CD14-positive monocyte (primary cell): ENCODE measurements around the gene KRTAP3-1. TPM values are rescaled to one million over a fixed set of nuclear protein-coding genes. Genes with fewer than 3 reads are reported as not detected.

Source experiments
- DNase-seq, 3 donors: peaks; one replicate each; pipeline ENCODE4 v3.0.0-alpha.2; 2011 to 2022
- H2AFZ ChIP-seq: 2 replicates; pipeline ENCODE4 v1.6.0; 2012; ENCODE audit warnings: mild to moderate bottlenecking, low read depth, low read length, inconsistent platforms; ENCODE audit not compliant: insufficient read depth, poor library complexity, severe bottlenecking
- H3K27ac ChIP-seq, 2 donors: 1 replicate in 1 of 2; 2 replicates in 1 of 2; pipeline ENCODE4 v1.5.1; 2012 to 2013; ENCODE audit warnings: low read length in 2 of 2, control low read depth in 1 of 2, inconsistent platforms in 1 of 2, low read depth in 1 of 2, mild to moderate bottlenecking in 1 of 2
- H3K27me3 ChIP-seq, 2 donors: one replicate each; pipeline versions ENCODE4 v1.6.0 to v1.6.1; 2011 to 2013; ENCODE audit warnings: low read length in 2 of 2; ENCODE audit not compliant: control insufficient read depth in 2 of 2, insufficient read depth in 2 of 2
- H3K36me3 ChIP-seq, 2 donors: replicated peaks in 1 of 2; 1 replicate in 1 of 2; 2 replicates in 1 of 2; pipeline versions ENCODE4 v1.5.1 to v1.6.1; 2012 to 2013; ENCODE audit warnings: low read length in 2 of 2, control low read depth in 1 of 2, inconsistent platforms in 1 of 2, mild to moderate bottlenecking in 1 of 2; ENCODE audit not compliant: insufficient read depth in 2 of 2, control insufficient read depth in 1 of 2
- H3K4me1 ChIP-seq, 2 donors: 1 replicate in 1 of 2; 2 replicates in 1 of 2; pipeline versions ENCODE4 v1.5.1 to v1.6.1; 2012 to 2013; ENCODE audit warnings: low read length in 2 of 2, control low read depth in 1 of 2, inconsistent platforms in 1 of 2, mild to moderate bottlenecking in 1 of 2, moderate library complexity in 1 of 2; ENCODE audit not compliant: insufficient read depth in 2 of 2, control insufficient read depth in 1 of 2
- H3K4me2 ChIP-seq: replicated peaks from 2 replicates; pipeline ENCODE3; 2012; ENCODE audit warnings: low read length, moderate library complexity, mild to moderate bottlenecking; ENCODE audit not compliant: poor library complexity, severe bottlenecking; ENCODE audit errors: extremely low read depth
- H3K4me3 ChIP-seq, 3 experiments: fragments of 200-600 bp in 1 of 3; sonication (generic) in 1 of 3; replicated peaks in 1 of 3; 1 replicate in 2 of 3; 2 replicates in 1 of 3; pipeline ENCODE4 v1.5.1; 2011 to 2013; ENCODE audit warnings: low read length in 3 of 3, mild to moderate bottlenecking in 3 of 3, control low read depth in 2 of 3, low read depth in 2 of 3, inconsistent platforms in 1 of 3, moderate library complexity in 1 of 3
- H3K79me2 ChIP-seq: 2 replicates; pipeline ENCODE4 v1.6.0; 2012; ENCODE audit warnings: mild to moderate bottlenecking, control low read depth, inconsistent platforms, low read length, moderate library complexity; ENCODE audit not compliant: insufficient read depth
- H3K9ac ChIP-seq: 2 replicates; pipeline ENCODE4 v1.6.0; 2017; ENCODE audit warnings: low read length, mild to moderate bottlenecking; ENCODE audit not compliant: insufficient read depth, poor library complexity, severe bottlenecking
- H3K9me3 ChIP-seq, 2 donors: replicated peaks in 1 of 2; 1 replicate in 1 of 2; 2 replicates in 1 of 2; pipeline versions ENCODE4 v1.5.1 to v1.6.1; 2012 to 2013; ENCODE audit warnings: low read length in 2 of 2, control low read depth in 1 of 2; ENCODE audit not compliant: control insufficient read depth in 1 of 2, insufficient read depth in 1 of 2
- H4K20me1 ChIP-seq: 2 replicates; pipeline ENCODE4 v1.6.0; 2012; ENCODE audit warnings: mild to moderate bottlenecking, low read length, control low read depth, moderate library complexity; ENCODE audit not compliant: insufficient read depth
- H3K27ac Mint-ChIP-seq, 7 donors: one replicate each; pipeline ENCODE4 v1.8.0; 2020; ENCODE audit warnings: mild to moderate bottlenecking in 7 of 7, mixed read lengths in 7 of 7, moderate library complexity in 6 of 7, inconsistent platforms in 2 of 7
- H3K27me3 Mint-ChIP-seq, 3 donors: one replicate each; pipeline ENCODE4 v1.8.0; 2021 to 2022; ENCODE audit warnings: low read depth in 3 of 3, mild to moderate bottlenecking in 3 of 3, mixed read lengths in 3 of 3, moderate library complexity in 3 of 3, inconsistent platforms in 1 of 3
- H3K36me3 Mint-ChIP-seq, 2 donors: one replicate each; pipeline ENCODE4 v1.8.0; 2020; ENCODE audit warnings: mixed read lengths in 2 of 2, inconsistent platforms in 1 of 2, mild to moderate bottlenecking in 1 of 2
- H3K4me1 Mint-ChIP-seq: one replicate; pipeline ENCODE4 v1.8.0; 2020; ENCODE audit warnings: mild to moderate bottlenecking, mixed read lengths
- H3K4me3 Mint-ChIP-seq, 2 donors: one replicate each; pipeline ENCODE4 v1.8.0; 2020; ENCODE audit warnings: mild to moderate bottlenecking in 2 of 2, mixed read lengths in 2 of 2, moderate library complexity in 1 of 2
- H3K9me3 Mint-ChIP-seq, 7 donors: one replicate each; pipeline ENCODE4 v1.8.0; 2020 to 2022; ENCODE audit warnings: mixed read lengths in 7 of 7, mild to moderate bottlenecking in 6 of 7, moderate library complexity in 6 of 7, inconsistent platforms in 2 of 7
- WGBS: methylation state at CpG from one replicate; pipeline ENCODE4 v1.1.5; 2013; ENCODE audit warnings: missing lambda C conversion rate; ENCODE audit not compliant: insufficient coverage; 5-methylcytosine and 5-hydroxymethylcytosine counted together
- intact Hi-C, 2 donors: fragments of 100-400 bp; cut with micrococcal nuclease; formaldehyde crosslinking; loops; one replicate each; pipeline versions ENCODE4 v1.15.0 to v1.15.1; 2023
- polyA plus RNA-seq, 3 donors: library from polyadenylated mRNA; depleted of rRNA in 1 of 3; unstranded in 2 of 3; stranded (reverse) in 1 of 3; fragments of 300-500 nt in 2 of 3; fragments of >200 nt in 1 of 3; fragmentation: Illumina TruSeq in 2 of 3; gene quantifications; 1 replicate in 2 of 3; 2 replicates in 1 of 3; pipeline ENCODE4 v1.2.3, GENCODE V29; 2012 to 2021
- TF ChIP-seq, protein P1 (sequence below): fragments of 200-600 bp; IDR thresholded peaks from one replicate; pipeline ENCODE4 v1.8.0; 2022; ENCODE audit warnings: antibody characterized with exemption, mild to moderate bottlenecking

KRTAP3-1 gene
- polyA plus RNA-seq, 3 donors: not detected

DNA sequence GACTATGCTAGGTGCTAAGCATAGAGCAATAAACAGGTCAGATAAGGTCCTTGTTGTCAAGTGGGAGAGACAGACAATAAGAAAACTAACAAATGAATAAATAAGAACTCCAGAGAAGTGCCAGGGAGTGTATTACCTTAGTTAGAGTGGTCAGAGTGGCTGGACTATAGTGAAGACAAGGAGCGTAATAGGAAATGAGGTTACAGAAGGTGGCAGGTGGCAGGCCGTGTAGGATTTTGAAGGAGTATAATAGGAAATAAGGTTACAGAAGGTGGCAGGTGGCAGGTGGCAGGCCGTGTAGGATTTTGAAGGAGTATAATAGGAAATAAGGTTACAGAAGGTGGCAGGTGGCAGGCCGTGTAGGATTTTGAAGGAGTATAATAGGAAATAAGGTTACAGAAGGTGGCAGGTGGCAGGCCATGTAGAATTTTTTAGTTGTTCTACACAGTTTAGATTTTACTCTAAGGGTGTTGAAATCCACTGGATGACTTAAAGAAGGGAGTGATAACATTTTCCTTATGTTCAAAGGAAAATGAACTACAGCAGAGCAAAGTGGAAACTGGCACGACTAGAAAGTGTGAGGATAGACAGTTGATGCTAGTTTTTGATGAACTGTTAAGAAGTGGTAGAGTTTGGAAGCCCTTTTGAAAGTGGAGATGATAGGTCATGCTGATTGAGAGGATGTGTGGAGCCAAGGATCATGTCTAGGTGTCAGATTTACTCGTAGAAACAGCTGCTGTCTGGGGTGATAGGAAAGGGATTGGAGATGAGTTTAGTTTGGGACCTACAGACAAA lies 3.6 kb upstream of the KRTAP3-1 start:
- Mint-ChIP-seq H3K27ac (no peak overlapping the region), H3K4me1 (no peaks in the 10 kb centered on the region), H3K4me3 (no peak overlapping the region), H3K27me3 (peaks cover 0 to 3% (median 3%) of the 10 kb centered on the region in 3 donors), H3K9me3 (peaks cover 0 to 2% (median 0%) of the 10 kb centered on the region in 7 donors), H3K36me3 (no peaks in the 10 kb centered on the region)
- Histone ChIP-seq H3K27me3 (no peaks in the 10 kb centered on the region), H3K9me3 (no peaks in the 10 kb centered on the region), H3K4me1 (no peaks in the 10 kb centered on the region), H4K20me1 (no peaks in the 10 kb centered on the region), H3K27ac (no peak overlapping the region), H2AFZ (no peak overlapping the region), H3K4me2 (no peak overlapping the region), H3K79me2 (no peaks in the 10 kb centered on the region), H3K36me3 (no peaks in the 10 kb centered on the region), H3K4me3 (no peak overlapping the region), H3K9ac (no peak overlapping the region)
- no peak for DNase-seq
- WGBS: 83% methylated on average over 6 of the region's 6 CpGs
- TF ChIP-seq, protein P1, sequence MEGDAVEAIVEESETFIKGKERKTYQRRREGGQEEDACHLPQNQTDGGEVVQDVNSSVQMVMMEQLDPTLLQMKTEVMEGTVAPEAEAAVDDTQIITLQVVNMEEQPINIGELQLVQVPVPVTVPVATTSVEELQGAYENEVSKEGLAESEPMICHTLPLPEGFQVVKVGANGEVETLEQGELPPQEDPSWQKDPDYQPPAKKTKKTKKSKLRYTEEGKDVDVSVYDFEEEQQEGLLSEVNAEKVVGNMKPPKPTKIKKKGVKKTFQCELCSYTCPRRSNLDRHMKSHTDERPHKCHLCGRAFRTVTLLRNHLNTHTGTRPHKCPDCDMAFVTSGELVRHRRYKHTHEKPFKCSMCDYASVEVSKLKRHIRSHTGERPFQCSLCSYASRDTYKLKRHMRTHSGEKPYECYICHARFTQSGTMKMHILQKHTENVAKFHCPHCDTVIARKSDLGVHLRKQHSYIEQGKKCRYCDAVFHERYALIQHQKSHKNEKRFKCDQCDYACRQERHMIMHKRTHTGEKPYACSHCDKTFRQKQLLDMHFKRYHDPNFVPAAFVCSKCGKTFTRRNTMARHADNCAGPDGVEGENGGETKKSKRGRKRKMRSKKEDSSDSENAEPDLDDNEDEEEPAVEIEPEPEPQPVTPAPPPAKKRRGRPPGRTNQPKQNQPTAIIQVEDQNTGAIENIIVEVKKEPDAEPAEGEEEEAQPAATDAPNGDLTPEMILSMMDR: no peak
- intact Hi-C loops: no loop called here

DNA sequence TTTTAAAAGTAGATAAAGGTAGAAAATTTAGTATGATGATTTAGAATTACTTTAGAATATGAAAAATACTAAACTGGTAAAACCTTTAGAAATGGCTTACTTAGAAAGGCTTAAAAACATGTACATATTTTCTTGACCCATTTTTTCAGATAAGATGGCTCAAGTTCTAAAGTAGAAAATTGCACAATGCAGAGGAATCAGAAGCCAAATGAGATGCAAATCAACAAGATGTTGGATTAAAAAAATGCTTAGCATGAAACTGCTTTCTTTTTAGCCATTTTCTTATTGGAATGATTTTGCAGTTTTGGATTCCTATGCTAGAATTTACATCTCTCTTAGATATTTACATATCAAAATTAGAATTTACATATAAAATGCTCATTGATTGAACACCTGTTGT lies 1.5 kb upstream of the KRTAP3-1 start:
- Histone ChIP-seq H2AFZ (no peak overlapping the region), H3K36me3 (no peaks in the 10 kb centered on the region), H3K4me2 (no peak overlapping the region), H3K4me1 (no peaks in the 10 kb centered on the region), H3K9ac (no peak overlapping the region), H3K79me2 (no peaks in the 10 kb centered on the region), H4K20me1 (no peaks in the 10 kb centered on the region), H3K4me3 (no peak overlapping the region), H3K9me3 (no peaks in the 10 kb centered on the region), H3K27ac (no peak overlapping the region), H3K27me3 (no peaks in the 10 kb centered on the region)
- H3K27ac Mint-ChIP-seq: no peak overlapping the region
- no peak for DNase-seq
- no peaks in the 10 kb centered on the region for H3K36me3 Mint-ChIP-seq
- H3K4me3 Mint-ChIP-seq: no peak overlapping the region
- TF ChIP-seq, protein P1: no peak
- peaks cover 0 to 3% (median 3%) of the 10 kb centered on the region in 3 donors for H3K27me3 Mint-ChIP-seq
- intact Hi-C loops: no loop called here
- H3K4me1 Mint-ChIP-seq: no peaks in the 10 kb centered on the region
- peaks cover 0 to 2% (median 0%) of the 10 kb centered on the region in 7 donors for H3K9me3 Mint-ChIP-seq
